HepG2 (cell line): ENCODE data around the gene NUDCD3. TPM values are rescaled to one million over a fixed set of nuclear protein-coding genes. Genes with fewer than 3 reads are reported as not detected.

Experiments used
- ARNTL ChIP-seq: sonication (generic); formaldehyde crosslinking; IDR thresholded peaks from 2 replicates; pipeline ENCODE4 v1.4.0; 2020; ENCODE audit warnings: mild to moderate bottlenecking, missing genetic modification reagents
- CEBPG ChIP-seq: IDR thresholded peaks from 2 replicates; pipeline ENCODE4 v1.6.1; 2016
- DMAP1 ChIP-seq: IDR thresholded peaks from 2 replicates; pipeline ENCODE4 v1.6.1; 2016
- HDAC6 ChIP-seq: fragments of 200-600 bp; sonication (generic); IDR thresholded peaks from 2 replicates; pipeline ENCODE4 v1.7.0; 2017; ENCODE audit warnings: mild to moderate bottlenecking, antibody characterized with exemption, low read length, low read depth
- ISL2 ChIP-seq: sonication (generic); formaldehyde crosslinking; IDR thresholded peaks from 2 replicates; pipeline ENCODE4 v1.5.0; 2020; ENCODE audit warnings: missing genetic modification reagents
- PRDM4 ChIP-seq: sonication (generic); formaldehyde crosslinking; IDR thresholded peaks from 2 replicates; pipeline ENCODE4 v1.9.0; 2021; ENCODE audit warnings: missing genetic modification reagents, borderline replicate concordance
- RAD21 ChIP-seq: fragments of 450-650 bp; formaldehyde crosslinking; IDR thresholded peaks from 2 replicates; pipeline ENCODE4 v1.5.0; 2020; ENCODE audit warnings: mild to moderate bottlenecking
- RARA ChIP-seq: IDR thresholded peaks from 2 replicates; pipeline ENCODE4 v1.6.1; 2016; ENCODE audit warnings: missing genetic modification reagents, missing compliant biosample characterization
- SAP130 ChIP-seq: IDR thresholded peaks from 2 replicates; pipeline ENCODE4 v1.6.1; 2016; ENCODE audit warnings: low read depth
- SP2 ChIP-seq: sonication (generic); formaldehyde crosslinking; IDR thresholded peaks from 2 replicates; pipeline ENCODE4 v1.5.1; 2020; ENCODE audit warnings: mild to moderate bottlenecking, missing genetic modification reagents
- ZBTB3 ChIP-seq: sonication (generic); formaldehyde crosslinking; IDR thresholded peaks from 2 replicates; pipeline ENCODE4 v1.4.0; 2020; ENCODE audit warnings: low read depth, mild to moderate bottlenecking, moderate library complexity, missing genetic modification reagents, borderline replicate concordance
- ZMYM4 ChIP-seq: sonication (generic); formaldehyde crosslinking; IDR thresholded peaks from 2 replicates; pipeline ENCODE4 v1.8.1; 2023; ENCODE audit warnings: mild to moderate bottlenecking, missing genetic modification reagents
- ZNF292 ChIP-seq: sonication (generic); formaldehyde crosslinking; IDR thresholded peaks from 2 replicates; pipeline ENCODE4 v1.8.1; 2022; ENCODE audit warnings: mild to moderate bottlenecking, low read depth, missing genetic modification reagents, borderline replicate concordance
- ZNF446 ChIP-seq: sonication (generic); formaldehyde crosslinking; IDR thresholded peaks from 2 replicates; pipeline ENCODE4 v1.5.0; 2020; ENCODE audit warnings: mild to moderate bottlenecking, missing genetic modification reagents
- polyA plus RNA-seq, 8 experiments: library from polyadenylated mRNA; depleted of rRNA in 3 of 8; stranded (reverse) in 7 of 8; unstranded in 1 of 8; fragments of >200 nt; fragmentation: Illumina TruSeq in 4 of 8; extraction: Trizol in 4 of 8; gene quantifications; 2 replicates each; pipeline versions ENCODE4 v1.2.1 to v1.2.3, GENCODE V29; 2011 to 2016; ENCODE audit warnings: low read depth in 4 of 8, missing spikeins in 1 of 8, mixed read lengths in 1 of 8; ENCODE audit not compliant: insufficient read depth in 1 of 8
- total RNA-seq, 5 experiments: library from RNA; depleted of rRNA; stranded (reverse); fragments of >200 nt; fragmentation: Illumina TruSeq; extraction: Trizol; gene quantifications; 2 replicates each; pipeline ENCODE4 v1.2.3, GENCODE V29; 2016; ENCODE audit warnings: low read depth in 1 of 5
- TF ChIP-seq, protein P1 (sequence below): sonication (generic); formaldehyde crosslinking; IDR thresholded peaks from 2 replicates; pipeline ENCODE4 v1.5.0; 2020; ENCODE audit warnings: missing genetic modification reagents
- TF ChIP-seq, protein P2 (sequence below): IDR thresholded peaks from 2 replicates; pipeline ENCODE4 v1.6.1; 2016; ENCODE audit warnings: control low read depth
- TF ChIP-seq, protein P3 (sequence below): sonication (generic); formaldehyde crosslinking; IDR thresholded peaks from one replicate; pipeline ENCODE4 v1.5.1; 2020; ENCODE audit warnings: mild to moderate bottlenecking, missing genetic modification reagents; ENCODE audit errors: not compliant biosample characterization

NUDCD3 gene
- total and polyA plus RNA-seq, 2 of the 13 experiments (the other 11 are each of a cell fraction or from before 2014, with no cell fraction given), result 20.8 to 49.9 TPM

- TF ChIP-seq RAD21 (CRISPR knock-in tag) (peak; percentile 76), PRDM4 (CRISPR knock-in tag) (no peak), ZNF446 (CRISPR knock-in tag) (no peak), DMAP1 (CRISPR knock-in tag) (no peak), RARA (CRISPR knock-in tag) (peak; percentile 23; the same call in 1 of the 2 replicates), SAP130 (CRISPR knock-in tag) (peak; percentile 28; the same call in 1 of the 2 replicates), ARNTL (CRISPR knock-in tag) (no peak), SP2 (CRISPR knock-in tag) (no peak), ZMYM4 (CRISPR knock-in tag) (no peak), CEBPG (CRISPR knock-in tag) (peak; percentile 39; the same call in 1 of the 2 replicates), ISL2 (CRISPR knock-in tag) (no peak), ZBTB3 (CRISPR knock-in tag) (no peak), ZNF292 (CRISPR knock-in tag) (no peak), HDAC6 (no peak)
- TF ChIP-seq, protein P1, sequence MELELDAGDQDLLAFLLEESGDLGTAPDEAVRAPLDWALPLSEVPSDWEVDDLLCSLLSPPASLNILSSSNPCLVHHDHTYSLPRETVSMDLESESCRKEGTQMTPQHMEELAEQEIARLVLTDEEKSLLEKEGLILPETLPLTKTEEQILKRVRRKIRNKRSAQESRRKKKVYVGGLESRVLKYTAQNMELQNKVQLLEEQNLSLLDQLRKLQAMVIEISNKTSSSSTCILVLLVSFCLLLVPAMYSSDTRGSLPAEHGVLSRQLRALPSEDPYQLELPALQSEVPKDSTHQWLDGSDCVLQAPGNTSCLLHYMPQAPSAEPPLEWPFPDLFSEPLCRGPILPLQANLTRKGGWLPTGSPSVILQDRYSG (CRISPR knock-in tag), result no peak
- TF ChIP-seq, protein P2, sequence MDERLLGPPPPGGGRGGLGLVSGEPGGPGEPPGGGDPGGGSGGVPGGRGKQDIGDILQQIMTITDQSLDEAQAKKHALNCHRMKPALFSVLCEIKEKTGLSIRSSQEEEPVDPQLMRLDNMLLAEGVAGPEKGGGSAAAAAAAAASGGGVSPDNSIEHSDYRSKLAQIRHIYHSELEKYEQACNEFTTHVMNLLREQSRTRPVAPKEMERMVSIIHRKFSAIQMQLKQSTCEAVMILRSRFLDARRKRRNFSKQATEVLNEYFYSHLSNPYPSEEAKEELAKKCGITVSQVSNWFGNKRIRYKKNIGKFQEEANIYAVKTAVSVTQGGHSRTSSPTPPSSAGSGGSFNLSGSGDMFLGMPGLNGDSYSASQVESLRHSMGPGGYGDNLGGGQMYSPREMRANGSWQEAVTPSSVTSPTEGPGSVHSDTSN (CRISPR knock-in tag), result no peak
- TF ChIP-seq, protein P3, sequence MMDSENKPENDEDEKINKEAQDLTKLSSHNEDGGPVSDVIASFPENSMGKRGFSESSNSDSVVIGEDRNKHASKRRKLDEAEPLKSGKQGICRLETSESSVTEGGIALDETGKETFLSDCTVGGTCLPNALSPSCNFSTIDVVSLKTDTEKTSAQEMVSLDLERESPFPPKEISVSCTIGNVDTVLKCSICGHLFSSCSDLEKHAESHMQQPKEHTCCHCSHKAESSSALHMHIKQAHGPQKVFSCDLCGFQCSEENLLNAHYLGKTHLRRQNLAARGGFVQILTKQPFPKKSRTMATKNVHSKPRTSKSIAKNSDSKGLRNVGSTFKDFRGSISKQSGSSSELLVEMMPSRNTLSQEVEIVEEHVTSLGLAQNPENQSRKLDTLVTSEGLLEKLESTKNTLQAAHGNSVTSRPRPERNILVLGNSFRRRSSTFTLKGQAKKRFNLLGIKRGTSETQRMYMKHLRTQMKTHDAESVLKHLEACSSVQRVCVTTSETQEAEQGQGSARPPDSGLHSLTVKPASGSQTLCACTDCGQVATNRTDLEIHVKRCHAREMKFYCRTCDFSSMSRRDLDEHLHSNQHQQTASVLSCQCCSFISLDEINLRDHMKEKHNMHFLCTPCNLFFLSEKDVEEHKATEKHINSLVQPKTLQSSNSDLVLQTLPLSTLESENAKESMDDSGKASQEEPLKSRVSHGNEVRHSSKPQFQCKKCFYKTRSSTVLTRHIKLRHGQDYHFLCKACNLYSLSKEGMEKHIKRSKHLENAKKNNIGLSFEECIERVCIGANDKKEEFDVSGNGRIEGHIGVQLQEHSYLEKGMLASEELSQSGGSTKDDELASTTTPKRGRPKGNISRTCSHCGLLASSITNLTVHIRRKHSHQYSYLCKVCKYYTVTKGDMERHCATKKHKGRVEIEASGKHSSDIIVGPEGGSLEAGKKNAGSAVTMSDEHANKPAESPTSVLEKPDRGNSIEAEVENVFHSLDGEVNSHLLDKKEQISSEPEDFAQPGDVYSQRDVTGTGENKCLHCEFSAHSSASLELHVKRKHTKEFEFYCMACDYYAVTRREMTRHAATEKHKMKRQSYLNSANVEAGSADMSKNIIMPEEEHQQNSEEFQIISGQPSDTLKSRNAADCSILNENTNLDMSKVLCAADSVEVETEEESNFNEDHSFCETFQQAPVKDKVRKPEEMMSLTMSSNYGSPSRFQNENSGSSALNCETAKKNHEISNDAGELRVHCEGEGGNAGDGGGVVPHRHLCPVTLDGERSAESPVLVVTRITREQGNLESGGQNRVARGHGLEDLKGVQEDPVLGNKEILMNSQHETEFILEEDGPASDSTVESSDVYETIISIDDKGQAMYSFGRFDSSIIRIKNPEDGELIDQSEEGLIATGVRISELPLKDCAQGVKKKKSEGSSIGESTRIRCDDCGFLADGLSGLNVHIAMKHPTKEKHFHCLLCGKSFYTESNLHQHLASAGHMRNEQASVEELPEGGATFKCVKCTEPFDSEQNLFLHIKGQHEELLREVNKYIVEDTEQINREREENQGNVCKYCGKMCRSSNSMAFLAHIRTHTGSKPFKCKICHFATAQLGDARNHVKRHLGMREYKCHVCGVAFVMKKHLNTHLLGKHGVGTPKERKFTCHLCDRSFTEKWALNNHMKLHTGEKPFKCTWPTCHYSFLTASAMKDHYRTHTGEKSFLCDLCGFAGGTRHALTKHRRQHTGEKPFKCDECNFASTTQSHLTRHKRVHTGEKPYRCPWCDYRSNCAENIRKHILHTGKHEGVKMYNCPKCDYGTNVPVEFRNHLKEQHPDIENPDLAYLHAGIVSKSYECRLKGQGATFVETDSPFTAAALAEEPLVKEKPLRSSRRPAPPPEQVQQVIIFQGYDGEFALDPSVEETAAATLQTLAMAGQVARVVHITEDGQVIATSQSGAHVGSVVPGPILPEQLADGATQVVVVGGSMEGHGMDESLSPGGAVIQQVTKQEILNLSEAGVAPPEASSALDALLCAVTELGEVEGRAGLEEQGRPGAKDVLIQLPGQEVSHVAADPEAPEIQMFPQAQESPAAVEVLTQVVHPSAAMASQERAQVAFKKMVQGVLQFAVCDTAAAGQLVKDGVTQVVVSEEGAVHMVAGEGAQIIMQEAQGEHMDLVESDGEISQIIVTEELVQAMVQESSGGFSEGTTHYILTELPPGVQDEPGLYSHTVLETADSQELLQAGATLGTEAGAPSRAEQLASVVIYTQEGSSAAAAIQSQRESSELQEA (CRISPR knock-in tag), result peak; percentile 25
Measured at GRCh38 chr7:44375236-44375699, 115.2 kb downstream of the NUDCD3 start (continued).
